Lower leg skin (tissue), 3 donors: ENCODE data around the gene RCAN2.

ENCODE experiments used
- CTCF ChIP-seq, 3 donors: fragments of 450-650 bp; IDR thresholded peaks; one replicate each; pipeline ENCODE4 v1.5.1; 2016; ENCODE audit warnings: antibody characterized with exemption in 3 of 3, mild to moderate bottlenecking in 3 of 3, moderate library complexity in 2 of 3
- POLR2A ChIP-seq, 2 donors: fragments of 450-650 bp; IDR thresholded peaks; one replicate each; pipeline ENCODE4 v1.6.1; 2016 to 2017; ENCODE audit warnings: antibody characterized with exemption in 2 of 2, mild to moderate bottlenecking in 1 of 2, moderate library complexity in 1 of 2

DNA sequence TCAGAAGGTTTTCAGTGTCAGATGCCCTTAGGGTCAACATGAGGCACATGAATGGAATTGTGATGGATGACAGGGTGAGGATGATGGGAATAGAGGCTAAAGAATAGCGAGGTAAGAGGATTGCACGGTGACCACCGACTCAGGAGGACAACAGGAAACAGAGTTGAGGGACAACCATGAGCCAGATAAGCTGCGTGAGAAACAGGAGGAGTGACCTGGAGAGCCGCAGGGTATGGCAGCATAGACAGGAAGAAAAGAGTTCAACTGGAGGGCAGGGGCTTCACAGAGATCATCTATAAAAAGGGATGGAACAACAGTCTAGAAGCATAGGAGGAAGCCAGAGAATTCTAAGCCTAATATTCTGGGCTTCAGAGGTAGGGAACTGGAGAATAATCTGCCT is 235.7 kb downstream of the RCAN2 start:
- TF ChIP-seq CTCF (IDR thresholded peaks at IDR 0.05) (no peak), POLR2A (IDR thresholded peaks at IDR 0.05) (no peak)
